GM19239 (cell line): ENCODE measurements around the gene GRK4.
"Not testable (repeated sequence)": the region's sequence is repeated elsewhere in the genome, so short reads cannot be mapped to it uniquely, and the experiment has no call there.

ENCODE experiments used
- DNase-seq: peaks from one replicate; pipeline ENCODE4 v3.0.0; 2011; ENCODE audit warnings: low spot score; ENCODE audit not compliant: insufficient read length
- FAIRE-seq: peaks from 2 replicates; lab custom pipeline; 2011; peaks lifted over from hg19 to GRCh38; lab: Jason Lieb, UNC

The GRK4 gene

GRCh38 chr4:3031357-3032082 lies 68.1 kb downstream of the GRK4 start:
- DNase-seq, result no peak
- FAIRE-seq, result no peak

- DNase-seq, result no peak
- FAIRE-seq, result no peak
These were observed 70.9 kb downstream of the GRK4 start for GRCh38 chr4:3034231-3034630.

- no peak for FAIRE-seq
- DNase-seq, result no peak
These were observed 71.9 kb downstream of the GRK4 start for GRCh38 chr4:3035249-3035648.

- FAIRE-seq, result no peak
- no peak for DNase-seq
These were observed 72.3 kb downstream of the GRK4 start for GRCh38 chr4:3035674-3036073.

GRCh38 chr4:3036131-3036952 lies 73.0 kb downstream of the GRK4 start:
- no peak for DNase-seq
- FAIRE-seq, result no peak

- FAIRE-seq, result peak; percentile 81
- no peak for DNase-seq
These were observed 74.6 kb downstream of the GRK4 start for GRCh38 chr4:3037957-3038461.

- FAIRE-seq, result peak; percentile 56
- no peak for DNase-seq
These were observed 76.5 kb downstream of the GRK4 start for GRCh38 chr4:3039706-3040366.

- DNase-seq (no peak), FAIRE-seq (peak; percentile 89)
These were observed 77.3 kb downstream of the GRK4 start for GRCh38 chr4:3040452-3041191.

- DNase-seq, result no peak
- peak; percentile 51 for FAIRE-seq
These were observed 78.1 kb downstream of the GRK4 start for GRCh38 chr4:3041192-3042142.

GRCh38 chr4:3042226-3042625 lies 78.9 kb downstream of the GRK4 start:
- DNase-seq (no peak), FAIRE-seq (no peak)

- peak; percentile 44 for FAIRE-seq
- no peak for DNase-seq
These were observed 80.1 kb downstream of the GRK4 start for GRCh38 chr4:3043282-3044020.

GRCh38 chr4:3044870-3045819 lies 81.8 kb downstream of the GRK4 start:
- peak; percentile 76 for FAIRE-seq
- no peak for DNase-seq

GRCh38 chr4:3046162-3046561 lies 82.8 kb downstream of the GRK4 start:
- FAIRE-seq (peak; percentile 82), DNase-seq (no peak)

GRCh38 chr4:3046623-3047022 lies 83.3 kb downstream of the GRK4 start:
- FAIRE-seq (no peak), DNase-seq (no peak)

- peak; percentile 99 for FAIRE-seq
- no peak for DNase-seq
These were observed 84.3 kb downstream of the GRK4 start for GRCh38 chr4:3047464-3048286.

GRCh38 chr4:3051141-3051897 lies 87.9 kb downstream of the GRK4 start:
- not testable (repeated sequence) for FAIRE-seq, DNase-seq
